Panc1 (cell line): ENCODE measurements around the gene PLPPR5. TPM values are rescaled to one million over a fixed set of nuclear protein-coding genes. Genes with fewer than 3 reads are reported as not detected.

Experiments used
- ATAC-seq: fragments of 200-7000 bp; cut with Tn5 transposase; 2 replicates; pipeline ENCODE4 v1.9.1; 2020; ENCODE audit warnings: mild to moderate bottlenecking, moderate library complexity
- BruUV-seq: library from RNA; stranded (reverse); fragments of 400-500 nt; replicated peaks from 2 replicates; lab custom pipeline; 2021; lab: Mats Ljungman, UMichigan
- CTCF ChIA-PET: fragments of 300-600 bp; sonication (Branson Sonifier 250); formaldehyde crosslinking; loops from one replicate; lab custom pipeline; 2022; ENCODE audit warnings: antibody characterized with exemption; lab: Charles Lee
- POLR2A ChIA-PET: fragments of 300-600 bp; sonication (Branson Sonifier 250); formaldehyde crosslinking; loops from one replicate; lab custom pipeline; 2022; ENCODE audit warnings: antibody characterized with exemption; lab: Charles Lee
- DNase-seq: peaks from one replicate; pipeline ENCODE4 v3.0.0-alpha.2; 2010; ENCODE audit warnings: low read depth, low spot score
- H3K27ac ChIP-seq: 2 replicates; pipeline ENCODE4 v1.5.1; 2011; ENCODE audit warnings: mild to moderate bottlenecking, low read length, inconsistent platforms
- H3K27me3 ChIP-seq: fragments of 200-500 bp; sonication (Bioruptor generic); 2 replicates; pipeline ENCODE4 v1.6.0; 2014; ENCODE audit warnings: low read length, inconsistent platforms; ENCODE audit not compliant: control insufficient read depth, insufficient read depth
- H3K36me3 ChIP-seq: fragments of 200-500 bp; sonication (Bioruptor generic); 2 replicates; pipeline ENCODE4 v1.5.1; 2014; ENCODE audit warnings: inconsistent platforms, mild to moderate bottlenecking, low read length, moderate library complexity; ENCODE audit not compliant: control insufficient read depth, insufficient read depth
- H3K4me1 ChIP-seq: 2 replicates; pipeline ENCODE4 v1.5.1; 2011; ENCODE audit warnings: inconsistent platforms, mild to moderate bottlenecking, low read length, moderate library complexity; ENCODE audit not compliant: control insufficient read depth, insufficient read depth
- H3K4me3 ChIP-seq, 2 experiments: 2 replicates each; pipeline ENCODE4 v1.5.1; 2011 to 2012; ENCODE audit warnings: low read depth in 2 of 2, low read length in 2 of 2, mild to moderate bottlenecking in 2 of 2, inconsistent platforms in 1 of 2, moderate library complexity in 1 of 2
- H3K9me3 ChIP-seq: fragments of 200-500 bp; sonication (Bioruptor generic); 2 replicates; pipeline ENCODE4 v1.5.1; 2014; ENCODE audit warnings: low read depth, mild to moderate bottlenecking, inconsistent platforms, low read length, moderate library complexity; ENCODE audit not compliant: control insufficient read depth, insufficient read depth
- POLR2AphosphoS5 ChIP-seq: IDR thresholded peaks from 2 replicates; pipeline ENCODE4 v1.6.1; 2012; ENCODE audit warnings: mild to moderate bottlenecking, low read depth, low read length, moderate library complexity
- SIN3A ChIP-seq: IDR thresholded peaks from 2 replicates; pipeline ENCODE4 v1.6.1; 2012; ENCODE audit warnings: low read depth, mild to moderate bottlenecking, low read length, moderate library complexity, borderline replicate concordance; ENCODE audit not compliant: insufficient read depth
- TCF7L2 ChIP-seq: IDR thresholded peaks from 2 replicates; pipeline ENCODE4 v1.6.1; 2011; ENCODE audit warnings: mild to moderate bottlenecking, low read depth, low read length, inconsistent platforms
- in situ Hi-C: cut with HindIII; loops from 2 replicates; pipeline ENCODE4 v1.10.0; 2016; ENCODE audit warnings: low sequenced_read_pairs, low pct_unique_long_range_greater_than_20kb
- intact Hi-C: fragments of 100-400 bp; cut with micrococcal nuclease; formaldehyde crosslinking; loops from one replicate; pipeline ENCODE4 v1.10.0; 2022; ENCODE audit not compliant: unreplicated experiment
- total RNA-seq: library from RNA; stranded (reverse); gene quantifications from one replicate; pipeline ENCODE4 v1.2.1, GENCODE V29; 2021; ENCODE audit not compliant: unreplicated experiment
- TF ChIP-seq, protein P1 (sequence below): fragments of 450-650 bp; IDR thresholded peaks from 2 replicates; pipeline ENCODE4 v1.5.1; 2017; ENCODE audit warnings: mild to moderate bottlenecking
- TF ChIP-seq, protein P2 (sequence below), 2 experiments: IDR thresholded peaks; 2 replicates each; pipeline ENCODE4 v1.6.1; 2011 to 2012; ENCODE audit warnings: low read depth in 2 of 2, control low read depth in 1 of 2, low read length in 1 of 2, mild to moderate bottlenecking in 1 of 2, moderate library complexity in 1 of 2; ENCODE audit not compliant: insufficient read depth in 1 of 2

PLPPR5 gene
- total RNA-seq, 1 experiment from 2014 or later: not detected

DNA sequence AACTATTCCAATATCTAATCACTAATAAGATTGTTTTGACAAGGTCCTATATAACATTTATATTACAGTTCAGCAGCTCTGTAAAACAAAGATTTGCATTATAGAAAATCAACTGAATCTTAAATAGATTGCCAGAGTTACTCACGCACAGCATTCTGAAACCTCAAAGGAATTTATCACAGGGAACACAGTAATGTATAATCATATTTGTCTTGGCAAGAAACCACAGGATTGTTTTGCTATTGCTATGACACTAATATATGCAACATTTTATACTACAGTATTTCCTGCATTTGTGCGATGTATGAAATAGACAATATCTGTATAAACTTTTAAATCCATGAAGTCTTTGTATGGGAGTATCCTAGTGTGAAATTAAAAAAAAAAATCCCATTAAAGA lies 101.4 kb downstream of the PLPPR5 start:
- intact Hi-C loops (no loop called here), in situ Hi-C loops (no loop called here)
- Histone ChIP-seq H3K9me3 (no peaks in the 10 kb centered on the region), H3K27me3 (no peaks in the 10 kb centered on the region), H3K27ac (no peak overlapping the region), H3K36me3 (no peaks in the 10 kb centered on the region), H3K4me1 (no peaks in the 10 kb centered on the region), H3K4me3 (no peak overlapping the region)
- BruUV-seq: no TSS peak
- TF ChIP-seq POLR2AphosphoS5 (no peak), TCF7L2 (no peak), SIN3A (no peak)
- TF ChIP-seq, protein P1, sequence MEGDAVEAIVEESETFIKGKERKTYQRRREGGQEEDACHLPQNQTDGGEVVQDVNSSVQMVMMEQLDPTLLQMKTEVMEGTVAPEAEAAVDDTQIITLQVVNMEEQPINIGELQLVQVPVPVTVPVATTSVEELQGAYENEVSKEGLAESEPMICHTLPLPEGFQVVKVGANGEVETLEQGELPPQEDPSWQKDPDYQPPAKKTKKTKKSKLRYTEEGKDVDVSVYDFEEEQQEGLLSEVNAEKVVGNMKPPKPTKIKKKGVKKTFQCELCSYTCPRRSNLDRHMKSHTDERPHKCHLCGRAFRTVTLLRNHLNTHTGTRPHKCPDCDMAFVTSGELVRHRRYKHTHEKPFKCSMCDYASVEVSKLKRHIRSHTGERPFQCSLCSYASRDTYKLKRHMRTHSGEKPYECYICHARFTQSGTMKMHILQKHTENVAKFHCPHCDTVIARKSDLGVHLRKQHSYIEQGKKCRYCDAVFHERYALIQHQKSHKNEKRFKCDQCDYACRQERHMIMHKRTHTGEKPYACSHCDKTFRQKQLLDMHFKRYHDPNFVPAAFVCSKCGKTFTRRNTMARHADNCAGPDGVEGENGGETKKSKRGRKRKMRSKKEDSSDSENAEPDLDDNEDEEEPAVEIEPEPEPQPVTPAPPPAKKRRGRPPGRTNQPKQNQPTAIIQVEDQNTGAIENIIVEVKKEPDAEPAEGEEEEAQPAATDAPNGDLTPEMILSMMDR: no peak
- TF ChIP-seq, protein P2, sequence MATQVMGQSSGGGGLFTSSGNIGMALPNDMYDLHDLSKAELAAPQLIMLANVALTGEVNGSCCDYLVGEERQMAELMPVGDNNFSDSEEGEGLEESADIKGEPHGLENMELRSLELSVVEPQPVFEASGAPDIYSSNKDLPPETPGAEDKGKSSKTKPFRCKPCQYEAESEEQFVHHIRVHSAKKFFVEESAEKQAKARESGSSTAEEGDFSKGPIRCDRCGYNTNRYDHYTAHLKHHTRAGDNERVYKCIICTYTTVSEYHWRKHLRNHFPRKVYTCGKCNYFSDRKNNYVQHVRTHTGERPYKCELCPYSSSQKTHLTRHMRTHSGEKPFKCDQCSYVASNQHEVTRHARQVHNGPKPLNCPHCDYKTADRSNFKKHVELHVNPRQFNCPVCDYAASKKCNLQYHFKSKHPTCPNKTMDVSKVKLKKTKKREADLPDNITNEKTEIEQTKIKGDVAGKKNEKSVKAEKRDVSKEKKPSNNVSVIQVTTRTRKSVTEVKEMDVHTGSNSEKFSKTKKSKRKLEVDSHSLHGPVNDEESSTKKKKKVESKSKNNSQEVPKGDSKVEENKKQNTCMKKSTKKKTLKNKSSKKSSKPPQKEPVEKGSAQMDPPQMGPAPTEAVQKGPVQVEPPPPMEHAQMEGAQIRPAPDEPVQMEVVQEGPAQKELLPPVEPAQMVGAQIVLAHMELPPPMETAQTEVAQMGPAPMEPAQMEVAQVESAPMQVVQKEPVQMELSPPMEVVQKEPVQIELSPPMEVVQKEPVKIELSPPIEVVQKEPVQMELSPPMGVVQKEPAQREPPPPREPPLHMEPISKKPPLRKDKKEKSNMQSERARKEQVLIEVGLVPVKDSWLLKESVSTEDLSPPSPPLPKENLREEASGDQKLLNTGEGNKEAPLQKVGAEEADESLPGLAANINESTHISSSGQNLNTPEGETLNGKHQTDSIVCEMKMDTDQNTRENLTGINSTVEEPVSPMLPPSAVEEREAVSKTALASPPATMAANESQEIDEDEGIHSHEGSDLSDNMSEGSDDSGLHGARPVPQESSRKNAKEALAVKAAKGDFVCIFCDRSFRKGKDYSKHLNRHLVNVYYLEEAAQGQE (IDR thresholded peaks at IDR 0.05; ENCODE audit: insufficient read depth in 1 of 2, low read depth in 2 of 2, low read length in 1 of 2): no peak
- DNase-seq (no peak), ATAC-seq (no peak)
- ChIA-PET CTCF (no interaction called here), POLR2A (no interaction called here)

DNA sequence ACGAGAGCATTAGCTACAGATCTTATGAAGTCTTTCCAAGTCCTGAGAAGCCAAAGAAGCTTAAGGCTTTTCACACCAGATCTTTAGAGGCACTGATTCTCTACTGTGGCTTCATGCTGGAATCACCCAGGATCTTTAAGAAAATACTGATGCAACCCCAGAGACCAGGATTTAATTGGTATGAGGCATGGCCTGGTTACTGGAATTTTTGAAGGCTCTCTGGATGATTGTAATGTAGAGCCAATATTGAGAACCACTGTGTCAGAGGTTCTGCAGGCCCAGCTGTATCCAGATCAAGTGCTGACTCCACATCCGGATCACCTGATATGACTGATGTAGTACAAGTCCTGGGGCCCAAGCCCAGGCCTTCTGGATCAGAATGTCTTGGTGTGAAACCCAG lies 105.7 kb downstream of the PLPPR5 start:
- Histone ChIP-seq H3K36me3 (no peaks in the 10 kb centered on the region), H3K4me3 (no peak overlapping the region), H3K9me3 (no peaks in the 10 kb centered on the region), H3K27ac (no peak overlapping the region), H3K27me3 (no peaks in the 10 kb centered on the region), H3K4me1 (no peaks in the 10 kb centered on the region)
- ChIA-PET POLR2A (interaction anchor here (0.6 kb wide), 1 partner anchor 467 kb away, joined by 3 read pairs; no protein-coding TSS in a partner anchor), CTCF (no interaction called here)
- no TSS peak for BruUV-seq
- ATAC-seq (no peak), DNase-seq (no peak)
- in situ Hi-C loops (no loop called here), intact Hi-C loops (no loop called here)
- no peak for TF ChIP-seq TCF7L2
- TF ChIP-seq, protein P1: no peak
- TF ChIP-seq POLR2AphosphoS5: no peak
- TF ChIP-seq SIN3A: no peak
- TF ChIP-seq, protein P2 (IDR thresholded peaks at IDR 0.05; ENCODE audit: insufficient read depth in 1 of 2, low read depth in 2 of 2, low read length in 1 of 2): no peak
